HCT116 (cell line): ENCODE measurements around the gene SUPT4H1. TPM values are rescaled to one million over a fixed set of nuclear protein-coding genes. Genes with fewer than 3 reads are reported as not detected.

Experiments used
- ATAC-seq: fragments of 200-7000 bp; cut with Tn5 transposase; 2 replicates; pipeline ENCODE4 v1.9.1; 2020; ENCODE audit warnings: mild to moderate bottlenecking, moderate library complexity
- BruUV-seq: library from RNA; stranded (reverse); fragments of 400-500 nt; replicated peaks from 2 replicates; lab custom pipeline; 2021; lab: Mats Ljungman, UMichigan
- CTCF ChIA-PET: fragments of 300-600 bp; sonication (Branson Sonifier 250); formaldehyde crosslinking; loops from one replicate; lab custom pipeline; 2021; ENCODE audit warnings: antibody characterized with exemption; lab: Charles Lee
- POLR2A ChIA-PET: fragments of 300-600, 350-600 bp; sonication (Branson Sonifier 250); formaldehyde crosslinking; loops from one replicate; lab custom pipeline; 2021; ENCODE audit warnings: antibody characterized with exemption; lab: Charles Lee
- RAD21 ChIA-PET, 2 experiments: fragments of 300-600 bp; sonication (Branson Sonifier 250); formaldehyde crosslinking; loops; one replicate each; lab custom pipeline; 2023; ENCODE audit warnings: low total read pairs in 2 of 2; ENCODE audit not compliant: uncharacterized antibody in 2 of 2, unreplicated experiment in 2 of 2, low non-redundant PET in 1 of 2; lab: Charles Lee
- DNase-seq: peaks from one replicate; pipeline ENCODE4 v3.0.0-alpha.2; 2010; ENCODE audit warnings: low read depth, low spot score
- H2AFZ ChIP-seq: fragments of 200-600 bp; shearing (Covaris generic), sonication (generic); 2 replicates; pipeline ENCODE4 v1.6.1; 2017; ENCODE audit warnings: low read depth, mixed run types, mixed read lengths, antibody characterized with exemption, low read length; ENCODE audit not compliant: poor library complexity, severe bottlenecking
- H3K27ac ChIP-seq: 2 replicates; pipeline ENCODE4 v1.5.1; 2012; ENCODE audit warnings: low read depth, low read length
- H3K27me3 ChIP-seq: fragments of 200-600 bp; sonication (generic); 2 replicates; pipeline ENCODE4 v1.6.1; 2016; ENCODE audit warnings: mixed run types, low read length, mixed read lengths; ENCODE audit not compliant: insufficient read depth
- H3K36me3 ChIP-seq, 2 experiments: fragments of 200-500 bp in 1 of 2; fragments of 200-600 bp in 1 of 2; sonication (Bioruptor generic) in 1 of 2; sonication (generic) in 1 of 2; 2 replicates each; pipeline versions ENCODE4 v1.5.1 to v1.6.1; 2014 to 2016; ENCODE audit warnings: low read length in 2 of 2, inconsistent platforms in 1 of 2, mixed read lengths in 1 of 2, mixed run types in 1 of 2; ENCODE audit not compliant: insufficient read depth in 2 of 2, control insufficient read depth in 1 of 2
- H3K4me1 ChIP-seq, 2 experiments: fragments of 200-600 bp in 1 of 2; sonication (generic) in 1 of 2; 2 replicates each; pipeline versions ENCODE4 v1.5.1 to v1.6.1; 2012 to 2017; ENCODE audit warnings: low read length in 2 of 2, inconsistent platforms in 1 of 2, mild to moderate bottlenecking in 1 of 2, mixed read lengths in 1 of 2, mixed run types in 1 of 2, moderate library complexity in 1 of 2; ENCODE audit not compliant: insufficient read depth in 2 of 2, control insufficient read depth in 1 of 2
- H3K4me2 ChIP-seq: fragments of 200-600 bp; sonication (generic); 2 replicates; pipeline ENCODE4 v1.6.1; 2017; ENCODE audit warnings: mixed run types, low read length, mixed read lengths
- H3K4me3 ChIP-seq, 2 experiments: fragments of 200-600 bp in 1 of 2; sonication (generic) in 1 of 2; replicated peaks in 1 of 2; 2 replicates each; pipeline ENCODE4 v1.5.1; 2011 to 2016; ENCODE audit warnings: low read length in 2 of 2, control low read depth in 1 of 2, low read depth in 1 of 2, mild to moderate bottlenecking in 1 of 2, mixed read lengths in 1 of 2, mixed run types in 1 of 2
- H3K79me2 ChIP-seq: fragments of 200-600 bp; sonication (generic); 2 replicates; pipeline ENCODE4 v1.6.1; 2017; ENCODE audit warnings: mild to moderate bottlenecking, mixed run types, low read length, moderate library complexity, mixed read lengths; ENCODE audit not compliant: insufficient read depth
- H3K9ac ChIP-seq: fragments of 200-600 bp; sonication (generic); 2 replicates; pipeline ENCODE4 v1.6.1; 2016; ENCODE audit warnings: low read length, mixed read lengths
- H3K9me2 ChIP-seq: fragments of 200-600 bp; sonication (generic), shearing (Covaris generic); 2 replicates; pipeline ENCODE4 v1.6.1; 2017; ENCODE audit warnings: mixed run types, mild to moderate bottlenecking, moderate library complexity; ENCODE audit not compliant: insufficient read depth
- H3K9me3 ChIP-seq, 2 experiments: fragments of 200-500 bp in 1 of 2; fragments of 200-600 bp in 1 of 2; sonication (Bioruptor generic) in 1 of 2; sonication (generic) in 1 of 2; 2 replicates each; pipeline ENCODE4 v1.6.1; 2014 to 2017; ENCODE audit warnings: low read length in 2 of 2, mixed read lengths in 2 of 2, inconsistent platforms in 1 of 2, low read depth in 1 of 2, mild to moderate bottlenecking in 1 of 2, mixed run types in 1 of 2, moderate library complexity in 1 of 2; ENCODE audit not compliant: control insufficient read depth in 1 of 2, insufficient read depth in 1 of 2
- H4K20me1 ChIP-seq: fragments of 200-600 bp; sonication (generic), shearing (Covaris generic); 2 replicates; pipeline ENCODE4 v1.6.1; 2017; ENCODE audit warnings: mixed run types, mild to moderate bottlenecking, moderate library complexity; ENCODE audit not compliant: insufficient read depth
- CEBPB ChIP-seq: IDR thresholded peaks from 2 replicates; pipeline ENCODE4 v1.6.1; 2012; ENCODE audit warnings: low read depth
- EGR1 ChIP-seq: IDR thresholded peaks from 2 replicates; pipeline ENCODE4 v1.6.1; 2012; ENCODE audit warnings: low read depth
- ELF1 ChIP-seq: IDR thresholded peaks from 2 replicates; pipeline ENCODE4 v1.6.1; 2012; ENCODE audit warnings: low read depth, borderline replicate concordance
- EZH2 ChIP-seq: fragments of 200-600 bp; sonication (generic); IDR thresholded peaks from 2 replicates; pipeline ENCODE4 v1.6.1; 2017; ENCODE audit warnings: antibody characterized with exemption, mixed run types
- JUND ChIP-seq: IDR thresholded peaks from 2 replicates; pipeline ENCODE4 v1.6.1; 2012
- RAD21 ChIP-seq: IDR thresholded peaks from 2 replicates; pipeline ENCODE4 v1.6.1; 2012; ENCODE audit warnings: low read depth, mild to moderate bottlenecking
- SRF ChIP-seq: IDR thresholded peaks from 2 replicates; pipeline ENCODE4 v1.6.1; 2012; ENCODE audit warnings: low read depth
- ZNF274 ChIP-seq: fragments of 200-500 bp; sonication (Bioruptor generic); IDR thresholded peaks from 2 replicates; pipeline ENCODE4 v1.6.1; 2014; ENCODE audit warnings: mild to moderate bottlenecking, low read depth, low read length, inconsistent platforms
- intact Hi-C: fragments of 100-400 bp; cut with micrococcal nuclease; formaldehyde crosslinking; loops from 2 replicates; pipeline ENCODE4 v1.10.0; 2022
- total RNA-seq: library from RNA; stranded (reverse); gene quantifications from one replicate; pipeline ENCODE4 v1.2.1, GENCODE V29; 2021; ENCODE audit not compliant: unreplicated experiment
- TF ChIP-seq, protein P1 (sequence below): IDR thresholded peaks from 2 replicates; pipeline ENCODE4 v1.6.1; 2012
- TF ChIP-seq, protein P2 (sequence below): IDR thresholded peaks from 2 replicates; pipeline ENCODE4 v1.6.1; 2012
- TF ChIP-seq, protein P3 (sequence below), 3 experiments: fragments of 200-600 bp in 1 of 3; sonication (generic) in 1 of 3; IDR thresholded peaks in 2 of 3; conservative IDR thresholded peaks in 1 of 3; 2 replicates each; pipeline ENCODE4 v1.5.1; 2012 to 2017; ENCODE audit warnings: low read depth in 2 of 3, low read length in 2 of 3, antibody characterized with exemption in 1 of 3, borderline replicate concordance in 1 of 3, control low read depth in 1 of 3, mild to moderate bottlenecking in 1 of 3, mixed read lengths in 1 of 3, mixed run types in 1 of 3, moderate library complexity in 1 of 3; ENCODE audit not compliant: insufficient read depth in 1 of 3

The SUPT4H1 gene
- total RNA-seq, 1 experiment from 2014 or later: 118 TPM

DNA sequence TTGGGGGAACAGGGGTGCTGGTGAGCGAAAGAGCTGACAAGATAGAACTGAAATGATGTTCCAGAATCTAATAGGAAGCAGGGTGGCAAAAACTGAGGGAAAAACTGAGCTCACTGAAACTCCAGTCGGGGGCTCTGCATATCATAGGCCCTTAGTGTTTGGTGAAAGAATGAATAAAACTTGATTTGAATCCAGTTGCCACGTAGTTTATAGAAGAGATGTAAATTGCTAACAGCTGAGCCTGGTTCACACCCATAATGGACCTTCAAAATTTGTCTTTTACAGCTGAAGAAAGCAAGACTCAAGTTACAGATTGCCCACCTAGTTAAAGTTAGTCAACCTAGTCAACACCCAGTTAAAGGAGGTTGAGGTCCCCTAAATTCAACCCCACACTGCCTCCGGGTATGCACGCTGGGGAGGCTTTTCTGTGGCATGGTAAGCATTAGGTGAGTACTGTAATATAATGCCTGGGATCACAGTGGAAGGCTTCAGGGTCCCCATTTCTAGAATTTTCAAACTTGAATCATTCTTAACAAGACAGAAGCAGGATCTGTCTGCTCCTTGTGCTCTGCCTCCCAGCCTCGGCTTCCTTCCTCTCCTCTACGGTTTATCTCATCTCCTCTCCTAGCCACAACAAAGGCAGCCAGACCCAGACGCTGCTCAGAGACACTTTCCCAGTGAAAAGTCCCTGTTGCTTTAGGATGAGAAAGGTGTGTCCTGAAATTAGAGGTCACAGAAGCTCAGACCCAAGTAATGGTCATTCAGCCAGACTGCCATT, 26.9 kb upstream of the SUPT4H1 start (continued):
- TF ChIP-seq, protein P1, sequence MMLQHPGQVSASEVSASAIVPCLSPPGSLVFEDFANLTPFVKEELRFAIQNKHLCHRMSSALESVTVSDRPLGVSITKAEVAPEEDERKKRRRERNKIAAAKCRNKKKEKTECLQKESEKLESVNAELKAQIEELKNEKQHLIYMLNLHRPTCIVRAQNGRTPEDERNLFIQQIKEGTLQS: no peak
- TF ChIP-seq, protein P2, sequence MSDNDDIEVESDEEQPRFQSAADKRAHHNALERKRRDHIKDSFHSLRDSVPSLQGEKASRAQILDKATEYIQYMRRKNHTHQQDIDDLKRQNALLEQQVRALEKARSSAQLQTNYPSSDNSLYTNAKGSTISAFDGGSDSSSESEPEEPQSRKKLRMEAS: no peak
- TF ChIP-seq ELF1: no peak
- TF ChIP-seq ZNF274: no peak
- TF ChIP-seq, protein P3, sequence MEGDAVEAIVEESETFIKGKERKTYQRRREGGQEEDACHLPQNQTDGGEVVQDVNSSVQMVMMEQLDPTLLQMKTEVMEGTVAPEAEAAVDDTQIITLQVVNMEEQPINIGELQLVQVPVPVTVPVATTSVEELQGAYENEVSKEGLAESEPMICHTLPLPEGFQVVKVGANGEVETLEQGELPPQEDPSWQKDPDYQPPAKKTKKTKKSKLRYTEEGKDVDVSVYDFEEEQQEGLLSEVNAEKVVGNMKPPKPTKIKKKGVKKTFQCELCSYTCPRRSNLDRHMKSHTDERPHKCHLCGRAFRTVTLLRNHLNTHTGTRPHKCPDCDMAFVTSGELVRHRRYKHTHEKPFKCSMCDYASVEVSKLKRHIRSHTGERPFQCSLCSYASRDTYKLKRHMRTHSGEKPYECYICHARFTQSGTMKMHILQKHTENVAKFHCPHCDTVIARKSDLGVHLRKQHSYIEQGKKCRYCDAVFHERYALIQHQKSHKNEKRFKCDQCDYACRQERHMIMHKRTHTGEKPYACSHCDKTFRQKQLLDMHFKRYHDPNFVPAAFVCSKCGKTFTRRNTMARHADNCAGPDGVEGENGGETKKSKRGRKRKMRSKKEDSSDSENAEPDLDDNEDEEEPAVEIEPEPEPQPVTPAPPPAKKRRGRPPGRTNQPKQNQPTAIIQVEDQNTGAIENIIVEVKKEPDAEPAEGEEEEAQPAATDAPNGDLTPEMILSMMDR (IDR thresholded peaks at IDR 0.05 in 2 of 3, conservative IDR thresholded peaks at IDR 0.05 in 1 of 3; ENCODE audit: borderline replicate concordance in 1 of 3, insufficient read depth in 1 of 3, low read depth in 2 of 3, low read length in 2 of 3): no peak
- TF ChIP-seq EGR1: no peak
- TF ChIP-seq JUND: no peak
- TF ChIP-seq SRF: no peak
- no peak for TF ChIP-seq CEBPB
- TF ChIP-seq EZH2: no peak

DNA sequence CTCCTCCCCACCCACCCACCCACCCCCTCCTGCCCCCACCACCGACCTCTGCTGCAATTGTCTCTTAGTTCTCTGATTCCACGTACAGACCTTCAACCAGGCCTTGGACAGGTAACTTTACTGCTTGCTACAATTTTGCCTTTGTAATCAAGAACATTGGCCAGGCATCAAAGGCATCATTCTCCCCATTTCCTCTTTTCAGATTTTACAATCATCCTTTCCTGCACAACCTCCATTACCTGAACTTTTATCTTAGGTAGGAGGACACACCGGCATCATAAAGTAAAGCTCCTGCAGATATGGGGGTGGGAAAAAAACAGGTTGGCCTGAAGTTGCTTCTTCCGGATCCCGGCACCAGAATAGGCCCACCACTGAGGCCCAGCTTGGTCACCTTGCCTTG, 25.7 kb upstream of the SUPT4H1 start:
- no peaks in the 10 kb centered on the region for H3K9me3 ChIP-seq
- ChIA-PET CTCF (interaction anchor here (2.2 kb wide), 1 partner anchor 40 kb away, joined by 6 read pairs; the partner anchor contains the start of gene RNF43), RAD21 (no interaction called here), POLR2A (interaction anchor here (1.2 to 4.0 kb wide), 3 partner anchors 8 to 40 kb away, joined by 3 to 17 read pairs (median 4); partner anchors contain the start of genes RNF43 and SUPT4H1)
- BruUV-seq: no TSS peak
- intact Hi-C loops: no loop called here
- ATAC-seq (no peak; the same call in 1 of the 2 replicates), DNase-seq (no peak)
- H4K20me1 ChIP-seq: no peaks in the 10 kb centered on the region
- peaks cover 0 to 10% of the 10 kb centered on the region in 2 experiments; a peak in 2 of 4 replicates for H3K36me3 ChIP-seq
- H3K4me2 ChIP-seq: peak overlapping the region; percentile 40
- H3K4me3 ChIP-seq: no peak overlapping the region
- no peaks in the 10 kb centered on the region for H3K9me2 ChIP-seq
- no peaks in the 10 kb centered on the region for H3K27me3 ChIP-seq
- H2AFZ ChIP-seq: no peak overlapping the region
- H3K79me2 ChIP-seq: peaks cover 89% of the 10 kb centered on the region
- no peak overlapping the region for H3K9ac ChIP-seq
- peaks cover 68% of the 10 kb centered on the region in 2 experiments for H3K4me1 ChIP-seq
- no peak for TF ChIP-seq SRF
- TF ChIP-seq RAD21: no peak
- TF ChIP-seq, protein P2: no peak
- H3K27ac ChIP-seq: peak overlapping the region; percentile 48
